DOHH2 (cell line): Measurements from ENCODE around the gene SUSD4.
"Not testable (repeated sequence)": the region's sequence is repeated elsewhere in the genome, so short reads cannot be mapped to it uniquely, and the experiment has no call there.

Source experiments
- H3F3A ChIP-seq: fragments of 200-600 bp; sonication (generic), shearing (Covaris generic); 2 replicates; pipeline ENCODE4 v1.6.0; 2016; ENCODE audit warnings: antibody characterized with exemption, mild to moderate bottlenecking; ENCODE audit not compliant: control insufficient read depth, insufficient read depth
- H3K27ac ChIP-seq: fragments of 200-600 bp; sonication (generic); 2 replicates; pipeline ENCODE4 v1.5.1; 2014; ENCODE audit warnings: low read depth, mild to moderate bottlenecking, low read length, moderate library complexity
- H3K27me3 ChIP-seq: fragments of 200-600 bp; sonication (generic); 2 replicates; pipeline ENCODE4 v1.6.1; 2014; ENCODE audit warnings: mild to moderate bottlenecking, low read length, mixed read lengths; ENCODE audit not compliant: control insufficient read depth
- H3K36me3 ChIP-seq: fragments of 200-600 bp; sonication (generic); 2 replicates; pipeline ENCODE4 v1.6.1; 2014; ENCODE audit warnings: mild to moderate bottlenecking, low read length, moderate library complexity, mixed read lengths; ENCODE audit not compliant: control insufficient read depth
- H3K4me1 ChIP-seq: fragments of 200-600 bp; sonication (generic); 2 replicates; pipeline ENCODE4 v1.6.1; 2014; ENCODE audit warnings: mild to moderate bottlenecking, low read length, mixed read lengths; ENCODE audit not compliant: control insufficient read depth
- H3K4me2 ChIP-seq: fragments of 200-600 bp; sonication (generic); 2 replicates; pipeline ENCODE4 v1.6.0; 2014; ENCODE audit warnings: mild to moderate bottlenecking, low read length, moderate library complexity
- H3K4me3 ChIP-seq: fragments of 200-600 bp; sonication (generic); 2 replicates; pipeline ENCODE4 v1.5.1; 2014; ENCODE audit warnings: mild to moderate bottlenecking, low read length, mixed read lengths
- H3K79me2 ChIP-seq: fragments of 200-600 bp; sonication (generic); 2 replicates; pipeline ENCODE4 v1.6.1; 2014; ENCODE audit warnings: mild to moderate bottlenecking, low read length, mixed read lengths; ENCODE audit not compliant: control insufficient read depth
- H3K9me2 ChIP-seq: fragments of 200-600 bp; sonication (generic); replicated peaks from 2 replicates; pipeline ENCODE4 v1.6.1; 2014; ENCODE audit warnings: mild to moderate bottlenecking, low read length, mixed read lengths; ENCODE audit not compliant: control insufficient read depth
- H3K9me3 ChIP-seq: fragments of 200-600 bp; sonication (generic); 2 replicates; pipeline ENCODE4 v1.6.1; 2014; ENCODE audit warnings: antibody characterized with exemption, low read length, mixed read lengths; ENCODE audit not compliant: control insufficient read depth, insufficient read depth
- H4K20me1 ChIP-seq: fragments of 200-600 bp; sonication (generic); 2 replicates; pipeline ENCODE4 v1.6.0; 2014; ENCODE audit warnings: low read depth, mild to moderate bottlenecking, antibody characterized with exemption, low read length, moderate library complexity; ENCODE audit not compliant: control insufficient read depth, insufficient read depth
- EZH2phosphoT487 ChIP-seq: fragments of 200-600 bp; sonication (generic); IDR thresholded peaks from 2 replicates; pipeline ENCODE4 v1.6.1; 2017; ENCODE audit warnings: borderline replicate concordance, mild to moderate bottlenecking, antibody characterized with exemption, low read length, moderate library complexity, mixed read lengths
- TF ChIP-seq, protein P1 (sequence below): fragments of 200-600 bp; sonication (generic); IDR thresholded peaks from one replicate; pipeline ENCODE4 v1.5.1; 2014; ENCODE audit warnings: antibody characterized with exemption, mild to moderate bottlenecking, low read depth, low read length; ENCODE audit not compliant: poor library complexity, severe bottlenecking

Gene SUSD4

DNA sequence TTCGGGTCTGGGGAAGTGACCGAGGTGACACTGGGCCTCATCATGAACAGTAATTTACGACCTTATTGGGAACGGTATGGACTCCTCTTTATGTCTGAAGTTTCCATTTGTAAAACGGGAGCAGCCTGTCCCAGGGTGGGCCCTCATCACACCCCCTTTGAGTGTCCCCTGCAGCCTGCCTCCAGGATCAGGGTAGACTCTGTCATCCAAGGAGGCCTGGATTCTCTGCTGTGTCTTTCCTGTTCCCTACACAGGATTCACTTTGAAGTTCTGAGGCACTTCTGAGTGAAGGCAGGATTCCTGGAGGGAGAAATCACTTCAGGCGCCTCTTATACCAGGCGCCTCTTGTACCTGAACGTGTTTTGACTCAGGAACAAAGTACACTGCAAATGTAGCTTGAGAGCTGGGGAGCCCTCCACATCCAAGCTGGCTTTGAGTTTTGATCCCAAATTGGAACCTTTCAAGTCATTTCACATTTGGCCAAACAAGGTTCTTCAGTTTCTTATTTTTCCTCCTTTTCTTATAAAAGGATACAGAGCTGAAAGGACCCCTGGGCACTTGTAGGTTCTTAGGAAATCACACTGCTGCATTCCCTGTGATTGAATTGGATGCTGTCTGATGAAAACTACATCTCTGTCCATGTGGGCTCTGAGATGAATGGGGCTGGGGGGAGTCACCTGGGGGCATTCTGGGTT is 106.0 kb downstream of the SUSD4 start:
- H3F3A ChIP-seq = no peaks in the 10 kb centered on the region
- no peak for TF ChIP-seq EZH2phosphoT487
- TF ChIP-seq, protein P1, sequence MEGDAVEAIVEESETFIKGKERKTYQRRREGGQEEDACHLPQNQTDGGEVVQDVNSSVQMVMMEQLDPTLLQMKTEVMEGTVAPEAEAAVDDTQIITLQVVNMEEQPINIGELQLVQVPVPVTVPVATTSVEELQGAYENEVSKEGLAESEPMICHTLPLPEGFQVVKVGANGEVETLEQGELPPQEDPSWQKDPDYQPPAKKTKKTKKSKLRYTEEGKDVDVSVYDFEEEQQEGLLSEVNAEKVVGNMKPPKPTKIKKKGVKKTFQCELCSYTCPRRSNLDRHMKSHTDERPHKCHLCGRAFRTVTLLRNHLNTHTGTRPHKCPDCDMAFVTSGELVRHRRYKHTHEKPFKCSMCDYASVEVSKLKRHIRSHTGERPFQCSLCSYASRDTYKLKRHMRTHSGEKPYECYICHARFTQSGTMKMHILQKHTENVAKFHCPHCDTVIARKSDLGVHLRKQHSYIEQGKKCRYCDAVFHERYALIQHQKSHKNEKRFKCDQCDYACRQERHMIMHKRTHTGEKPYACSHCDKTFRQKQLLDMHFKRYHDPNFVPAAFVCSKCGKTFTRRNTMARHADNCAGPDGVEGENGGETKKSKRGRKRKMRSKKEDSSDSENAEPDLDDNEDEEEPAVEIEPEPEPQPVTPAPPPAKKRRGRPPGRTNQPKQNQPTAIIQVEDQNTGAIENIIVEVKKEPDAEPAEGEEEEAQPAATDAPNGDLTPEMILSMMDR = no peak
- H3K36me3 ChIP-seq = no peaks in the 10 kb centered on the region
- H4K20me1 ChIP-seq = no peaks in the 10 kb centered on the region
- no peaks in the 10 kb centered on the region for H3K4me1 ChIP-seq
- H3K27ac ChIP-seq = no peak overlapping the region
- no peaks in the 10 kb centered on the region for H3K79me2 ChIP-seq
- no peak overlapping the region for H3K4me2 ChIP-seq
- H3K27me3 ChIP-seq = peaks cover 4% of the 10 kb centered on the region; the same call in 1 of the 2 replicates
- H3K9me2 ChIP-seq = no peaks in the 10 kb centered on the region
- no peak overlapping the region for H3K4me3 ChIP-seq
- H3K9me3 ChIP-seq = no peaks in the 10 kb centered on the region

DNA sequence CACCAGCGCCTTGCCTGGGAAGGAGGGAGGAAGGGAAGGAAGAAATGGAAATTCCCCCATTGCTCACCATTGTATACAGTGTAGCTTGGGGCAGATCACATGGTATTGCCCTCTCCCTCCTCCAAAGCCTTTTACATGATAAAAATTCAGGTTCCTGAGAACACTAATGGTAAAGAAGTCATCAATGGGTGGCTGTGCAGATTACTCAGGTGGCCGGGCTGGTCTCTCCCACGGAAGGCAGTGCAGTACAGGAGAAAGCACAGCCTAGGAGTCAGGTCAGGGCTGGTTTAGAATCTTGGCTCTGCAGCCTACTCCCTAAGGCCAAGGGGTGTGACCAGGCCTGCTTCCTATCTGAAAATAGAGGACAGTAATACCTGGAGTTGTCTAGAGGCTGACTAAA is 107.9 kb downstream of the SUSD4 start:
- Histone ChIP-seq H3F3A (no peaks in the 10 kb centered on the region), H3K9me2 (no peaks in the 10 kb centered on the region), H3K4me1 (no peaks in the 10 kb centered on the region), H3K4me3 (no peak overlapping the region), H3K27me3 (no peaks in the 10 kb centered on the region), H3K79me2 (no peaks in the 10 kb centered on the region), H3K36me3 (no peaks in the 10 kb centered on the region), H4K20me1 (no peaks in the 10 kb centered on the region), H3K4me2 (no peak overlapping the region), H3K27ac (no peak overlapping the region), H3K9me3 (no peaks in the 10 kb centered on the region)
- no peak for TF ChIP-seq EZH2phosphoT487
- TF ChIP-seq, protein P1 = no peak

DNA sequence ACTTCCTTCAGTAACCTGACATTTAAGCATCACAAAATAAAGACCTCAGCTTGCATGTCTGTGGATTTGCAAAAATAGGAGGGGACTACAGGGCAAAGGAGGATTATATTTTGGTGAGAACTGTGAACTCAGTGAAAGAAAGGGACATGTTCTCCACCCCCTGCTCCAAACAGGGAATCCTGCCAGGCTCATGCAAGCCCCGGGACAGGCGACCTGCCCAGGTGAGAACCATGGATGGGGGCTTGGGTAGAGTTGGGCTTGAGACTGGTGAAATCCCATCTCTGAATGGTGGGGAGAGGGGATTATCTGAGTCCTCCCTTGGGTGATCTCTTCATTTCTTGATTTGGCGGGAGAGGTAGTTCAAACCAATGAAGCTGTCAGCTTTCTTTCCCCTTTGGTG is 110.1 kb downstream of the SUSD4 start:
- Histone ChIP-seq H3K79me2 (no peaks in the 10 kb centered on the region), H3K9me3 (no peaks in the 10 kb centered on the region), H3K36me3 (no peaks in the 10 kb centered on the region), H3K4me3 (no peak overlapping the region), H3K9me2 (no peaks in the 10 kb centered on the region), H3K4me1 (no peaks in the 10 kb centered on the region), H3F3A (no peaks in the 10 kb centered on the region), H3K4me2 (no peak overlapping the region), H3K27ac (no peak overlapping the region), H4K20me1 (no peaks in the 10 kb centered on the region), H3K27me3 (no peaks in the 10 kb centered on the region)
- TF ChIP-seq EZH2phosphoT487 = no peak
- TF ChIP-seq, protein P1 = no peak

DNA sequence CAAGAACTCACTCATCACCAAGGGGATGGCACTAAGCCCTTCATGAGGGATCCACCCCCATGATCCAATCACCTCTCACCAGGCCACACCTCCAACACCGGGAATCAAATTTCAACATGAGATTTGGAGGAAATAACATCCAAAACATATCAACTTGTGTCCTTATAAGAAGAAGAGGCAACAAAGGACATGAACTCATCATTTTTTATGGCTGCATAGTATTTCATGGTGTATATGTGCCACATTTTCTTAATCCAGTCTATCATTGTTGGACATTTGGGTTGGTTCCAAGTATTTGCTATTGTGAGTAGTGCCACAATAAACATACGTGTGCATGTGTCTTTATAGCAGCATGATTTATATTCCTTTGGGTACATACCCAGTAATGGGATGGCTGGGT is 112.6 kb downstream of the SUSD4 start:
- H3K4me3 ChIP-seq, H4K20me1 ChIP-seq, H3K4me1 ChIP-seq, H3K9me3 ChIP-seq, H3K27ac ChIP-seq, H3K36me3 ChIP-seq, H3K79me2 ChIP-seq, H3K4me2 ChIP-seq, H3F3A ChIP-seq, H3K9me2 ChIP-seq, H3K27me3 ChIP-seq: not testable (repeated sequence)
